T-helper 1 cell (primary cell): ENCODE measurements around the gene FRYL.
A peak's percentile ranks its signal among the peaks of the same experiment; 100 is the strongest.
"Not testable (repeated sequence)": the region's sequence is repeated elsewhere in the genome, so short reads cannot be mapped to it uniquely, and the experiment has no call there.

Source experiments
- DNase-seq, 5 donors: peaks; one replicate each; pipeline ENCODE4 v3.0.0-alpha.2; 2012 to 2020

Gene FRYL

DNA sequence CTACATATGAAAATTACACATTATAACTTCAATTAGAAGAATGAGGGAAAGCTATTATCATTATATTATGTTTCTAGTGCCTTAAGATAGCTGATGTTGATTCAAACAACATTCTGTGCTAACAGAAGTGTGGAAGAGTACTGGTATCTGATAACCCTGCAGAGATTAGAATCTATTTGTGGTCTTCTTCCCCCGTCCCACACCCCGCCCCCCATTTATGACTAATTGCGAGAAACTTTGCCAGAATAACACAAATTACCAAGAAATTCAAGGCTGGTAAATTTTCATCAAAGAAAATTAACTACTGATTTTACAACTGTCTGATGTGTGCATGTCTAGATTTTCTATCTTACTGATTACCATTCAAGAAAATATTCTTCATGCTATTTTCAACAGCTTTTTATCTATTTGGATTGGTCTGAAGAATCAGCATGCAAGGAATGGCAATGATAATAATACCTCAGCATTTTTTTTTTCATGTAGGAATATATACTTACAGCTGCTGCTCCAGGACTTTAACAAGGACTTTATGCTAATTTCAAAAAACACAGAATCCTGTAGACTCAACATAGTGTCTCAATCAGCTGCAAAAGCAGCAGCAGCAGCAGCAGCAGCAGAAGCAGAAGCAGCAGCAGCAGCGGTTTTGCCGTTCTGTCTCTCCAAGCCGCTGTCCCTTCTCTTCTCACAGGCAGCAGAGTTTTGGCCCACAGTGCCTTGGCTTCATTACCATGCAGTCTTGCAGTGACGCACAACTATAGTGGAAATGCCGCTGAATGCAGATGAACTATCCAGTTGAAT lies 126.7 kb downstream of the FRYL start:
- DNase-seq, result peak in 1 of 5 donors; percentile 56

GRCh38 chr4:48651914-48652313 lies 128.2 kb downstream of the FRYL start:
- no peak for DNase-seq

GRCh38 chr4:48649505-48649904 lies 130.6 kb downstream of the FRYL start:
- DNase-seq, result no peak

DNA sequence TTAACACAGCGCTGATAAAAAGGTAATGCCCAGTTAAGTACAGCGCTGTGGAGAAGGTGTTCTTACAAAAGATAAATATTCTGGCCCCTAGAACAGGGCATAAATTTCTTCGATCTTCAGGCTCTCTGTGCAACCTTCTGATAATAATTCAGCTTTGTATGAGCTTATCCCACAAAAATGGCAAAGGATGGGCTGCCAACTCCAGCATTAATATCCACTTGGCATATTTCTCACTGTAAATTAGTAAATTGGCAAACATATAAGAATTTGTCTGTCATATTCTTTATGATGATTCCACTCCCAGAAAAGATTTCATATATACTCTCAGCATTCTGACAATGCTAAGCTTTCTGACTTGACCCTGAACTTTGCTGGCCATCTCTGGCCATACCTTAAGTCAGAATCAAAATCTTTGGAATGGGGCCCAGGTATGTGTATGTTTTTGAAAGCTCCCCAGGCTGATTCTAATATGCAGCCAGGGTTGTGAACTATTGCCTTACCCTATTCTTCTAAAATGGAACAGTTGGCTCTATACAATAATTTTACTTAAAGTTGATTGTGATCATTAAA lies 134.8 kb downstream of the FRYL start:
- DNase-seq, result no peak

DNA sequence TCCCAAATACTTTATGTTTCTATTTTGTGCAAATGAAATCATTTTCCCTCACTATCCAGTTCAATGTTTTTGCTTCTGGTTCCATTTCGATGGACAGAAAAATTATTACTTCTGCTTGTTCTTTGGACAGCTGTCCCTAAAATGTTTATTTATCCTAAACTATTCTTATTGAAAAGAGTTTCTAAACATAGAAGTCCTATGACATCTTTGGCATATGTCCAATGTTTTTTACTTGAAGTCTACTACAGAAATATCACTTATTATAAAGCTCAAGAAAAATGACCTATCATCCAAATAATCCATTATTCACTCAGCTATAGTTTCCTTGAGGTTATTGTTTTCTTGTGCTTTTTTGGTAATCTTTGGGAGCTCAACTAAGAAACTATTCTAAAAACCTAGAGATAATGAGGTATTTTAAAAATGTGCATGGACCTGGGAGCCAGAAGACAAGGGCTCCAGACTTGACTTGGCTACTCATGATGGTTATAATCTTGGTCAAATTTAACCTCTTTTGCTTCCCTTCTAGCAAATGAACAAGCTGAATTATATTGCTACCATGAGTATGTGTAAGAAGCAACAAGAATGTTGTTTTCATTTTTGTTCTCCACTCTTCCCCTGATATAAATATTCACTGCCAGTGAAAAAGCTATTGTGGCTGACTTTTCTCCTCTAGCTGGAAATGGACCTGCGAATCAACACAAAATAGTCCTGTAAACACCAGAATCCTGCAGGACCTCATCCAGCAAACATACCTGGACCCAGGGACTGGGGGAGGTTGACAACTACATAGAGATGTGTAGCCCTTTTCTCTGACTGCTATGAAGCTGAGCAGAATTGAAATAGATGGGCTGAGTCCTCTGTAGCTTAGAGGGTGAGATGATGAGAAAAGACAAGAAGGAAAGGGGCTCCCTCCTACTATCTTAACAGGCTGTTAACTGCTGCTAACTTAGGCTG lies 137.4 kb downstream of the FRYL start:
- DNase-seq, result no peak

GRCh38 chr4:48641401-48641800 lies 138.7 kb downstream of the FRYL start:
- DNase-seq, result no peak

GRCh38 chr4:48640699-48641098 lies 139.4 kb downstream of the FRYL start:
- DNase-seq, result no peak

DNA sequence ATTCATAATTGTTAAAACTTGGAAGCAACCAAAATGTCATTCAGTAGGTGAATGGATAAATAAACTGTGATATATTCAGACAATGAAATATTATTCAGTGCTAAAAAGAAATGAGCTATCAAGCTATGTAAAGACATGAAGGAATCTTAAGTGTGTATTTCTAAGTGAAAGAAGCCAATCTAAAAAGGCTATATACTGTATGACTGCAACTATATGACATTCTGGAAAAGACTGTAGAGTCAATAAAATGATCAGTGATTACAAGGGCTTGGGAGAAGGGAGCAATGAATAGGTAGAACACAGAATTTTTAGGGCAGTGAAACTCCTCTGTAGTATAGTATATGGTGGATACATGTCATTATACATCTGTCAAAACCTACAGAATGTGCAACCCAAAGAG lies 139.9 kb downstream of the FRYL start:
- no peak for DNase-seq

DNA sequence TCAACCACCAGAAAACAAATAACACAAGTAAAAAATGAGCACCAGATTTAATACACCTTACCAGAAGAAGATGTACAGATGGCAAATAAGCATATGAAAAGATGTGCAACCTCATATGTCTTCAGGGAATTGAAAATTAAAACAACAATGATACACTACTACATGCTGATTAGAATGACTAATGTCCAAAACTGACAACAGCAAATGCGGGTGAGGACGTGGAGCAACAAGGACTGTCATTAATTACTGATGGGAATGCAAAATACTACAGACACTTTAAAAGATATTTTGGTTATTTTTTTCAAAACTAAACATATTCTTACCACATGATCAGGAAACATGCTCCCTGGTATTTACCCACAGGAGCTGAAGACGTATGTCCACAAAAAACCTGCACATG lies 140.3 kb downstream of the FRYL start:
- DNase-seq, result no peak

GRCh38 chr4:48638586-48638985 lies 141.5 kb downstream of the FRYL start:
- not testable (repeated sequence) for DNase-seq

DNA sequence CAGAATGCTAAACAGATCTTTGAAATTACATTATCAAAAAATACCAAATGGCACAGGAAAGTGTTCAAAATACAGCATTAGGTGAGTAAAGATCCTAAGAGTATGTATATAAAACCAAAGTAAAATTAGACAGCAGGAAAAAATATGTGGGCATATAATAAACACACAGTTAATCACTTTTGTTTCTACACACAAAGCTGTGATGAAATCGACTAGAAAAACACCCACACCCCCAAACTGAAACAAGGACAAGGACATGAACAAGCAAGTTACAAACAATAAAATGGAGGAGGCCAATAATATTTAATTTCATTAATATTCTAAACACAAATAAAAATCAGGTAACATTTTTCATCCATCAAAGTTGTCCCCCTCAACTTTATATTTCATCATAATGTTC lies 143.2 kb downstream of the FRYL start:
- DNase-seq, result no peak

DNA sequence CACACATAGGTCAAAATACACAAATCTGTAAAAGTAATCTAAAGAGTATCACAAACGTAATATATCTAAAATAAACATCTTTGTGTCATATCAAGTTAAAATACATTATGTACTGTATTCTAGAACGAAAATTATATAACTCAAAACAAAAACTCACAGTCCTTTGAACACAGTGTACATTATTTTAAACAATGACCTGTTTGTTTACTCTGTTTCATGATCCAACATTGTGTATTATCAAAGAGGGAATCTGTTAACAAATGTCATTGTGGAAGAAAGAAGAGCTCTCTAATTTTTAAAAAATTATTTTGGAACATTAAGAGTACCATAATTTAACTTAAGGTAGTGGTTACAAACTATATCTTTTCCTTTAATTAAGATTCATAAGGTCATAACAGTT lies 144.1 kb downstream of the FRYL start:
- DNase-seq, result no peak

DNA sequence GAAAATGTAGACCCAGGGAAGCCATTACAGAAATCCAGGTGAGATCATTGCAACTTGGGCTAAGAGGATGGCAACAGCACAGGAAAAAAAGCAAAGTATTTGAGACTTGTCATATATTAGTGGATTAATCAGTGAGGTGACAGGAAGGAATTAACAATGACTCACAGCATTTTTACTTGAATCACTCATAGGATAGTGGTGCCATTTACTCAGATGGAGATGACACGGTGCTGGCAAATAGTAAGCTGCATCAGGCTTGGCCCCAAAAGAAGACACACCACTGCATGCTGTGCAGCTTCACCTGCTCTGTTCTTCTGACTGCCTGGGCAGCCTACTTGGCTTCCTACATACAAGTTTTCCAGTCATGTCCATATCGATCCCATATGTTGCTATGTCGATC lies 144.8 kb downstream of the FRYL start:
- DNase-seq, result peak in 1 of 5 donors; percentile 9

DNA sequence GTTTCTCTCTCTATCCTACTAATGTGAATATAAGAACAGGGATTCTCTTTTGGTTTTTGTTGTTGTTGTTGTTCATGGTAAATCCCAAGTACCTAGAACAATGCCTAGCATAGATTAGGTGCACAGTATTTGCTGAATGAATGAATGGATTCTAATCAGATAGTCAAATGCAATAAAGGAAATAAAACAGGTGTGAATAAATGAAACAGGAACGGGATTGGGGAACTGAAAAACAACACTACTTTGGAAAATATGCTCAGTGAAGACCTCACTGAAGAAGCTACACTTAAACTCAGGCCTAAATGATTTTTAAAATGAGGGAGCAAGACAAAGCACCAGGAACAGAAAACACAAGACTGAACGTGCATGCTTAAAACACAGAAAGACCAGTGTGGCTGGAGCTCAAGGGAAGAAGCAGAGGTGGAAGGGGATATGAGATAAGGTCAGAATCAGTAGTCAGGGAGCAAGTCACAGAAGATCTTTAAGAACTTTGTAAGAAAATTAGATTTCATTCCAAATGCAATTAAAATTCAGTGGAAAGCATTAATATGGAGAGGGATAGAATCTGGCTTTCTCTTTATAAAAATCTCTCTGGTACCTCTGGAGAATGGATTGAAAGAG lies 145.3 kb downstream of the FRYL start:
- DNase-seq, result no peak

GRCh38 chr4:48633657-48634056 lies 146.4 kb downstream of the FRYL start:
- DNase-seq, result no peak

DNA sequence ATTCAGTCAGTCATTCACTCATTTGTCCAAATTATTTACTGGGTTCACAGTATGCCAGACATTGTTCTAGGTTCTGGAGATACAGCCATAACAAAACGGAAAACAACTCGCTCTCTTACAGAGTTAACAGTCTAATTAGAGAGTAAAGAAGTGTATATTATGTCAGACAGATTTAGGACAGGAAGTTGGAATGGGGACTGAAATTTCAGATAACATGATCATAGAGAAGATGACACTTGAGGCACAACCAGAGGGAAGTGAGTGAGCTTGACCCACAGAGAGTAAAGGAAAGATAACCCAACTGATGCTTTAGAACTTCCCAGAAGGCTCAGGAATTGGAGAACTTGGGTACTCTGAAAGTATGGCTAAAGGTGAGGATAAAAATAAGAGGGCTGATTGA lies 150.6 kb downstream of the FRYL start:
- DNase-seq, result no peak

DNA sequence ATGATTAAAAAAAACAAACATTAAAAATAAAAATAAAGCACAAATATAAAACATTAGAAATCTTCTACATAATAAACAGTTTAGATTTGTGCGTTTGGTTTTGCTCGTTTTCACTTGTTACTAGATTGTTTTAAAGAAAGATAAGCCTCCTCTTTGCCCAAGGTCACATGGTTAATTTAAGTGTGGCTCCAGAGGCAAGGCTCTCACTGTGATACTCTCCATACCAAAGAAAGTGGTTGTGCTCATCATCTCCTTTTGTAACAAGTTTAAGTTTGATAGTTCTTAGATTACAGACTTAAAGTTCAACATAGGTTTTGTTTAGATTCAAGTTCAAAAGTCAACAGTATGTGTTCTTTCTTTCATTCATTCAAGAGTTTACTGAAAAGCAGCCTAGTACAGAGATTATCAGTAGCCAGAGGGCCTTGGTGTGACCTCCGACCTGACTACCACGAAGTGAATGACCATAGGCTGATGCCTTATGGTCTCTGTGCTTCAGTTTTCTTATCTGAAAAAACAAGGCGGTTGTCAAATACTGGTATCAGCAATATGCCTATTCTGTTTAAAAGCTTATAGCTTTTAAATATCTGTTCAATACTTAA lies 156.8 kb downstream of the FRYL start:
- DNase-seq, result no peak

GRCh38 chr4:48620831-48621230 lies 159.2 kb downstream of the FRYL start:
- no peak for DNase-seq

GRCh38 chr4:48620093-48620492 lies 160.0 kb downstream of the FRYL start:
- no peak for DNase-seq

DNA sequence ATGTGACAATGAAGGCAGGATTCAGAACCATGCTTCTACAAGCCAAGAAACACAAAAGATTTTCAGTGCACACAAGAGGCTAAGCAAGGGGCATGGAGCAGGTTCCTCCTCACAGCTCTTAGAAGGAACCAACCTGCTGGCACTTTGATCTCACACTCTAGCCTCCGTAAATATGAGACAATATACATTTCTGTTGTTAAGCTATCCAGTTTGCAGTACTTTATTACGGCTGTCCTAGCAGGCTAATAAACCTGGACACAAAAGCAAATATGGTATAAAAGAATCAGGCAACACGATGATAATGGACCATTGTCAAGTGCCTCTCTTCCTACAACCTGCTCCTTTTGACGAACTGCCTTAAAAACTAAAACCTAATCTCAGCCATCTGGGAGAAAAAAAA lies 175.6 kb downstream of the FRYL start:
- no peak for DNase-seq

- DNase-seq, result no peak
Measured at GRCh38 chr4:48604041-48604440, 176.0 kb downstream of the FRYL start.

DNA sequence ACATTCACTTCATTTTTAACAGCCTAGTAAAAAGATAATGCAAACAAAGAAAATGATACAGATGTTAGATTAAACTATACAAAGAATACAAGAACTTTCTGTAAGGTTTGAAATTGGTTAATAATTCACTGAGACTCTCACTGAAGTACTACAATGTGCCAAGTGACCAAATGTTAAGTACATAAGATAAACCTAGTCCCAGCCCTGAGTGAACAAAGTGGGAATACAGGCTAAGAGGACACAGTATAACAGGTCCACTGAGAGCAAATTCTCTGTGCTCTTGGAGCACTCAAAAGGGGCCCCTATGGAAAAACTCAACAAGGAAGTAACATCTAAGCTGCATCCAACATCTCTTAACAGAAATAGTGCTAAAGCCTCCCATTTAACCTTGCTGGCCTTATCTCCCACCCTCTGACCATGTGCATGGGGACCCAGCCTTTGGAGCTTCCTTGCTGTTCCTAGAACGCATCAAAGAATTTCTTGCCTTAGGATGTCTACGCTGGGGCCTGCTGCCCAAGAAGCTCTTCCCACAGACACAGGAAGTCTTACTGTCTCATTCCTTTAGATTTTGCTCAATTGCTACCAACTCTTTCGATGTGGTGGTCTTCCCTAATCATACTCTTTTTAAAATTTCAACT lies 176.6 kb downstream of the FRYL start:
- DNase-seq, result no peak
